Colonic mucosa (tissue), 4 donors: Measurements from ENCODE around the gene LRRC75A. TPM values are rescaled to one million over a fixed set of nuclear protein-coding genes. Genes with fewer than 3 reads are reported as not detected.

Source experiments
- DNase-seq: peaks from one replicate; pipeline ENCODE4 v3.0.0-alpha.2; 2020
- H3K27ac ChIP-seq: fragments of 200-600 bp; one replicate; pipeline ENCODE4 v1.8.0; 2021
- H3K27me3 ChIP-seq: fragments of 200-600 bp; one replicate; pipeline ENCODE4 v1.8.0; 2021
- H3K36me3 ChIP-seq: fragments of 200-600 bp; one replicate; pipeline ENCODE4 v1.8.0; 2021
- H3K4me1 ChIP-seq: fragments of 200-600 bp; one replicate; pipeline ENCODE4 v1.8.0; 2021; ENCODE audit warnings: mild to moderate bottlenecking
- H3K4me3 ChIP-seq: fragments of 200-600 bp; one replicate; pipeline ENCODE4 v1.8.0; 2021
- H3K9ac ChIP-seq, 2 donors: one replicate each; pipeline ENCODE4 v1.7.0; 2013; ENCODE audit warnings: control low read depth in 2 of 2, low read depth in 2 of 2, low read length in 2 of 2
- H3K9me3 ChIP-seq: fragments of 200-600 bp; one replicate; pipeline ENCODE4 v1.8.0; 2021
- intact Hi-C: fragments of 100-400 bp; cut with DNase I; formaldehyde crosslinking; loops from one replicate; pipeline ENCODE4 v1.14.1; 2022
- total RNA-seq, 2 donors: library from RNA; stranded (reverse); fragmentation: NEBNext Ultra II Directional in 1 of 2; extraction: Animal tissue kit (Norgen Biotek cat#: 25700) in 1 of 2; gene quantifications; one replicate each; pipeline ENCODE4 v1.2.1, GENCODE V29; 2021
- TF ChIP-seq, protein P1 (sequence below): fragments of 200-600 bp; IDR thresholded peaks from one replicate; pipeline ENCODE4 v1.8.0; 2022; ENCODE audit warnings: antibody characterized with exemption, mild to moderate bottlenecking
- donor health status: healthy.
- donor health status: DM: no; HTN: no; CAD: no.
- donor health status: DM: no; HTN: no; CAD: no.

The LRRC75A gene
- total RNA-seq, 2 donors from 2014 or later: 43.2 to 49.4 TPM

GRCh38 chr17:16425698-16426659, 66.0 kb downstream of the LRRC75A start:
- Histone ChIP-seq H3K27ac (no peak overlapping the region), H3K4me3 (no peak overlapping the region), H3K9ac (no peak overlapping the region), H3K9me3 (no peaks in the 10 kb centered on the region), H3K4me1 (no peaks in the 10 kb centered on the region), H3K27me3 (no peaks in the 10 kb centered on the region), H3K36me3 (no peaks in the 10 kb centered on the region)
- no peak for DNase-seq
- TF ChIP-seq, protein P1, sequence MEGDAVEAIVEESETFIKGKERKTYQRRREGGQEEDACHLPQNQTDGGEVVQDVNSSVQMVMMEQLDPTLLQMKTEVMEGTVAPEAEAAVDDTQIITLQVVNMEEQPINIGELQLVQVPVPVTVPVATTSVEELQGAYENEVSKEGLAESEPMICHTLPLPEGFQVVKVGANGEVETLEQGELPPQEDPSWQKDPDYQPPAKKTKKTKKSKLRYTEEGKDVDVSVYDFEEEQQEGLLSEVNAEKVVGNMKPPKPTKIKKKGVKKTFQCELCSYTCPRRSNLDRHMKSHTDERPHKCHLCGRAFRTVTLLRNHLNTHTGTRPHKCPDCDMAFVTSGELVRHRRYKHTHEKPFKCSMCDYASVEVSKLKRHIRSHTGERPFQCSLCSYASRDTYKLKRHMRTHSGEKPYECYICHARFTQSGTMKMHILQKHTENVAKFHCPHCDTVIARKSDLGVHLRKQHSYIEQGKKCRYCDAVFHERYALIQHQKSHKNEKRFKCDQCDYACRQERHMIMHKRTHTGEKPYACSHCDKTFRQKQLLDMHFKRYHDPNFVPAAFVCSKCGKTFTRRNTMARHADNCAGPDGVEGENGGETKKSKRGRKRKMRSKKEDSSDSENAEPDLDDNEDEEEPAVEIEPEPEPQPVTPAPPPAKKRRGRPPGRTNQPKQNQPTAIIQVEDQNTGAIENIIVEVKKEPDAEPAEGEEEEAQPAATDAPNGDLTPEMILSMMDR: no peak
- intact Hi-C loops: no loop called here

- no peaks in the 10 kb centered on the region for H3K27me3 ChIP-seq
- H3K9ac ChIP-seq: no peak overlapping the region
- no peak overlapping the region for H3K27ac ChIP-seq
- intact Hi-C loops: no loop called here
- DNase-seq: no peak
- no peaks in the 10 kb centered on the region for H3K36me3 ChIP-seq
- no peak overlapping the region for H3K4me3 ChIP-seq
- no peaks in the 10 kb centered on the region for H3K9me3 ChIP-seq
- TF ChIP-seq, protein P1: no peak
- no peaks in the 10 kb centered on the region for H3K4me1 ChIP-seq
These were observed 66.8 kb downstream of the LRRC75A start for GRCh38 chr17:16425202-16425601.

- Histone ChIP-seq H3K9ac (no peak overlapping the region), H3K27me3 (no peaks in the 10 kb centered on the region), H3K36me3 (no peaks in the 10 kb centered on the region), H3K4me1 (peaks cover 4% of the 10 kb centered on the region), H3K4me3 (no peak overlapping the region), H3K9me3 (no peaks in the 10 kb centered on the region), H3K27ac (no peak overlapping the region)
- no peak for DNase-seq
- TF ChIP-seq, protein P1: no peak
- intact Hi-C loops: no loop called here
These were observed 68.6 kb downstream of the LRRC75A start for GRCh38 chr17:16423226-16423872.

- Histone ChIP-seq H3K27ac (no peak overlapping the region), H3K27me3 (no peaks in the 10 kb centered on the region), H3K4me3 (no peak overlapping the region), H3K36me3 (no peaks in the 10 kb centered on the region), H3K9ac (no peak overlapping the region), H3K9me3 (no peaks in the 10 kb centered on the region), H3K4me1 (peaks cover 5% of the 10 kb centered on the region)
- TF ChIP-seq, protein P1: no peak
- intact Hi-C loops: no loop called here
- no peak for DNase-seq
These were observed 69.6 kb downstream of the LRRC75A start for GRCh38 chr17:16422416-16422815.

DNA sequence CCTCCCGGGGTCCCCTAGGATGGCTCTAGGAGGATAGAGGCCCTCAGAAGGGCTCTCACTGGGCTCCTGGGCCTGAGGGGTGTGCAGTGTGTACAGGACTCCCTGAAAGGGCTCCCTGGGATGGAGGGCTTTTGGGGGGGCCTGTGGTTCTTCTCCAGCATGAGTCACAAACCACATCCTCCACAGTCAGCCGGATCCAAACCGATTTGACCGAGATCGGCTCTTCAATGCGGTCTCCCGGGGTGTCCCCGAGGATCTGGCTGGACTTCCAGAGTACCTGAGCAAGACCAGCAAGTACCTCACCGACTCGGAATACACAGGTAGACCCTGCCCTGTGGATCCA, 72.1 kb downstream of the LRRC75A start:
- Histone ChIP-seq H3K4me1 (peaks cover 5% of the 10 kb centered on the region), H3K9me3 (no peaks in the 10 kb centered on the region), H3K36me3 (no peaks in the 10 kb centered on the region), H3K27ac (peak overlapping the region; percentile 56), H3K27me3 (no peaks in the 10 kb centered on the region), H3K4me3 (no peak overlapping the region), H3K9ac (peak overlapping the region in 1 of 2 donors; percentile 48)
- intact Hi-C loops: loop anchor here (10.0 kb wide), 1 partner anchor 55 kb away; no protein-coding TSS in a partner anchor
- DNase-seq: no peak
- TF ChIP-seq, protein P1: no peak
